T-helper 2 cell treated with Interferon-gamma antibody and Interleukin-4, amounts not matched to agents 100 ng/mL and 5 ng/mL, for 36 hours (primary cell): ENCODE data around the gene MRPS12. TPM values are rescaled to one million over a fixed set of nuclear protein-coding genes. Genes with fewer than 3 reads are reported as not detected.
"Not testable (repeated sequence)": the region's sequence is repeated elsewhere in the genome, so short reads cannot be mapped to it uniquely, and the experiment has no call there.

Experiments used
- intact Hi-C: fragments of 100-400 bp; cut with micrococcal nuclease; formaldehyde crosslinking; loops from one replicate; pipeline ENCODE4 v1.15.1; 2023
- total RNA-seq: library from RNA; stranded (reverse); gene quantifications from 2 replicates; pipeline ENCODE4 v1.2.3, GENCODE V29; 2022

MRPS12 gene
- total RNA-seq, result 68.3 and 69.9 TPM in 2 replicates

- intact Hi-C loops, result loop anchor here (1.0 to 5.0 kb wide), 11 partner anchors 32 to 557 kb away; partner anchors contain the start of genes ECH1, EIF3K, FAM98C and NFKBIB
Observed at GRCh38 chr19:38930776-38931520, at the start of gene MRPS12. Gene MRPS12, plus strand, starts transcription at chr19:38930944. Its CDS starts 351 bp downstream, at chr19:38931295.

- intact Hi-C loops, result no loop called here
Observed at GRCh38 chr19:38883286-38883685, 47.5 kb upstream of the MRPS12 start.

GRCh38 chr19:38884691-38885090, 46.1 kb upstream of the MRPS12 start:
- intact Hi-C loops, result not testable (repeated sequence)

GRCh38 chr19:38888876-38889275, 41.9 kb upstream of the MRPS12 start:
- intact Hi-C loops, result no loop called here

- intact Hi-C loops, result no loop called here
Observed at GRCh38 chr19:38889803-38890202, 40.9 kb upstream of the MRPS12 start.

GRCh38 chr19:38890686-38891085, 40.1 kb upstream of the MRPS12 start:
- intact Hi-C loops, result no loop called here

GRCh38 chr19:38891771-38892170, 39.0 kb upstream of the MRPS12 start:
- intact Hi-C loops, result no loop called here

- intact Hi-C loops, result no loop called here
Observed at GRCh38 chr19:38892841-38893240, 37.9 kb upstream of the MRPS12 start.

GRCh38 chr19:38893341-38893771, 37.4 kb upstream of the MRPS12 start:
- intact Hi-C loops, result no loop called here

- intact Hi-C loops, result no loop called here
Observed at GRCh38 chr19:38894968-38895367, 35.8 kb upstream of the MRPS12 start.

GRCh38 chr19:38898788-38899446, 31.8 kb upstream of the MRPS12 start:
- intact Hi-C loops, result loop anchor here (1.0 to 2.0 kb wide), 7 partner anchors 21 to 496 kb away; partner anchors contain the start of genes ACTN4, ECH1, FAM98C and MRPS12

- intact Hi-C loops, result loop anchor here (1.0 to 2.0 kb wide), 7 partner anchors 21 to 497 kb away; partner anchors contain the start of genes ACTN4, ECH1, FAM98C and MRPS12
Observed at GRCh38 chr19:38899447-38900201, 31.1 kb upstream of the MRPS12 start, which contains the start of the genes NFKBIB and SIRT2. Gene NFKBIB, plus strand, starts transcription at chr19:38899969. Its CDS starts 64 bp downstream, at chr19:38900033. Gene SIRT2, minus strand, starts transcription at chr19:38899618. Its CDS starts 97 bp downstream, at chr19:38899521.

GRCh38 chr19:38900202-38900629, 30.5 kb upstream of the MRPS12 start:
- intact Hi-C loops, result no loop called here

- intact Hi-C loops, result no loop called here
Observed at GRCh38 chr19:38900743-38901190, 30.0 kb upstream of the MRPS12 start.

- intact Hi-C loops, result no loop called here
Observed at GRCh38 chr19:38901683-38902082, 29.1 kb upstream of the MRPS12 start.

GRCh38 chr19:38904581-38905539, 25.9 kb upstream of the MRPS12 start:
- intact Hi-C loops, result no loop called here

- intact Hi-C loops, result no loop called here
Observed at GRCh38 chr19:38905620-38906019, 25.1 kb upstream of the MRPS12 start.

GRCh38 chr19:38907227-38907626, 23.5 kb upstream of the MRPS12 start:
- intact Hi-C loops, result no loop called here

GRCh38 chr19:38907670-38908069, 23.1 kb upstream of the MRPS12 start:
- intact Hi-C loops, result no loop called here

- intact Hi-C loops, result no loop called here
Observed at GRCh38 chr19:38908911-38909310, 21.8 kb upstream of the MRPS12 start.
